PFSK-1 (cell line): ENCODE results near the gene ARHGEF4.

ENCODE experiments used
- POLR2AphosphoS5 ChIP-seq: IDR thresholded peaks from 2 replicates; pipeline ENCODE4 v1.6.1; 2012; ENCODE audit warnings: low read depth, mild to moderate bottlenecking, control low read depth, low read length, moderate library complexity
- REST ChIP-seq, 2 experiments: IDR thresholded peaks; 2 replicates each; pipeline versions ENCODE4 v1.6.1 to v1.8.0; 2011 to 2012; ENCODE audit warnings: low read depth in 2 of 2, low read length in 2 of 2, control low read depth in 1 of 2, inconsistent platforms in 1 of 2, mild to moderate bottlenecking in 1 of 2, moderate library complexity in 1 of 2; ENCODE audit not compliant: insufficient read depth in 1 of 2
- SIN3A ChIP-seq: IDR thresholded peaks from 2 replicates; pipeline ENCODE4 v1.6.1; 2012; ENCODE audit warnings: mild to moderate bottlenecking, low read length, moderate library complexity, borderline replicate concordance; ENCODE audit not compliant: insufficient read depth
- TAF1 ChIP-seq: IDR thresholded peaks from 2 replicates; pipeline ENCODE4 v1.6.1; 2012; ENCODE audit warnings: low read length, control low read depth, borderline replicate concordance; ENCODE audit not compliant: insufficient read depth

- TF ChIP-seq POLR2AphosphoS5 (no peak), TAF1 (no peak), SIN3A (no peak), REST (IDR thresholded peaks at IDR 0.05; ENCODE audit: insufficient read depth in 1 of 2, low read depth in 2 of 2, low read length in 2 of 2) (no peak)
Measured at GRCh38 chr2:130841741-130842365, 5.1 kb downstream of the ARHGEF4 start.
